ENCODE measurements around the gene POU6F2.
"Not testable (repeated sequence)": the region's sequence is repeated elsewhere in the genome, so short reads cannot be mapped to it uniquely, and the experiment has no call there.

POU6F2 gene

GRCh38 chr7:39355664-39356063 is 378.0 kb downstream of the POU6F2 start:
- no peak for DNase-seq (ENCODE audit: low read depth)

DNA sequence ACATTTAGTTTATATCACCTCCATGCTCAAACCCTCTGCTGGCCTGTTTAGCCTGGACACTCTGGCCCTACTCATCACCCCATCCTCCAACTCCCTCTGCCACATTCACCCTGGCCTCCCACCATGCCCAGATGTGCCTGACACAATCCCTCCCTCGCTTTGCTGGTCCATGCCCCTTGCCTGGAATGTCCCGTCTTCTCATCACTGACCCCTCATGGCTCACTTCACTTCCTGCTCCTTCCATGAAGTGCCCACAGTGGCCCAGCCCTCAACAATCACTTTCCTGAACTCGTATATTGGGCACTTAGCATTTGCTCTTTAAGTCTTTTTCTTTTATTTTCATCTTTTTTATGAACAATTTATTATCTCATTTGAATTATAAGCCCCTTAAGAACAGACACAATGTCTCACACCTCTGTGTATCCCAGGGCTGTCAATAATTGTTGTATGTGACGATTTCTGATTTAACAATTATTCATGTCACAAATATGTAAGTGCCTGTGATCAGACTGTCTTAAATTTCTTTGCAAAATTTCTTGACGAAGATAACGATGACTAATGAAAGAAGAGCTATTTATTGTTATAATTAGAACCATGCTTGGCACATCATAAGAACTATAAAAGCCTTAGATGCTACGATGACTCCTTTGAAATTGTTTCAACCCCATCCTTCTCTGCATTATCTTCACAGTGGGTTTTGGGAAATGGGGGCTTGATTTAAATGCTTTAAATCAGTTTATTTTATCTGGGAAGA is 378.6 kb downstream of the POU6F2 start:
- DNase-seq (ENCODE audit: low read depth) = no peak

- no peak for DNase-seq (ENCODE audit: low read depth)
Observed at GRCh38 chr7:39357648-39358047, 379.9 kb downstream of the POU6F2 start.

DNA sequence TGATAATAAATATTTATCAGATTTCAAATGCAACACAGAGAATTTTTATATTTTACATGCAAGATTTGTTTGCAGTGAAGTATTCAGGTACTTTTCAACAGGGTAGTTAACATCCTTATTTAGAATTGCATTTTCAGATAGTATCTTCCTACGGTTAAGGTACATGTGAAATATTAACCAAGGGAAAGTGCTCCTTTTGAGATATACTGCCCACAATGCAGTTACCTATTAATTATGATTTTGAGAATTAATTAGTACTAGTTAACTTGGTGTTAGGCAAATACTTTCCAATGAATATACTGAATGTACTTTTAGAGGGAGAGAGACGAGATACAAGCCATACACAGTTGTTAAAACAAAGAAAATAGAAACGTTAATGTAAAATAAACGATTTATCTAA is 382.3 kb downstream of the POU6F2 start:
- DNase-seq (ENCODE audit: low read depth) = no peak

DNA sequence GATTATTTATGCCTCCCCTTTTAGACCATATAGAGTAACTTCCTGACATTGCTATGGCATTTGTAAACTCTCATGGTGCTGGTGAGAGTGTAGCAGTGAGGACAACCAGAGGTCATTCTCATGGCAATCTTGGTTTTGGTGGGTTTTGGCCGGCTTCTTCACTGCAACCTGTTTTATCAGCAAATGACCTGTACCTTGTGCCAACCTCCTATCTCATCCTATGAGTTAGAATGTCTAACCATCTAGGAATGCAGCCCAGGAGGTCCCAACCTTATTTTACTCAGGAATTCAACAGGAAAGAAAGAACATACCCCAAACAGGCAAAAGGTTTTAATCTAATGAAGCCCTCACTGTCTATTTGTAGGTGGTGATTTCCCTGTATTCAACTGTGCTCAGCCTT is 383.1 kb downstream of the POU6F2 start:
- DNase-seq (ENCODE audit: low read depth) = no peak

GRCh38 chr7:39365751-39366295 is 388.1 kb downstream of the POU6F2 start:
- DNase-seq (ENCODE audit: low read depth) = no peak

DNA sequence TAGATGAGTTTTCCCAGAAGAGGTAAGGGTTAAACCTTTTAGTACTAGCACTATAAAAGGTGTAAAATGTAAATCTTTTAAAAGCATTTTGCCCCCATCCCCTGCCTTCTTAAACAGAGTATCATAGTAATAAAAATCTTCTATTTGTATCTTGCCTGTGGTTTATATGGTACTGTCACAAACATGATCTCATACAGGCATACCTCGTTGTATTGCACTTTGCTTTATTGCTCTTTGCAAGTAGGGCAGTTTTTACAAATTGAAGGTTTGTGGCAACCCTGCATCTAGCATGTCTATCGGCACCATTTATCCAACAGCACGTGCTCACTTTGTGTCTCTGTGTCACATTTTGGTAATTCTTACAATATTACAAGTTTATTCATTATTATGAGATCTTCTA is 389.7 kb downstream of the POU6F2 start:
- DNase-seq (ENCODE audit: low read depth) = no peak

- no peak for DNase-seq (ENCODE audit: low read depth)
Observed at GRCh38 chr7:39367943-39368342, 390.2 kb downstream of the POU6F2 start.

DNA sequence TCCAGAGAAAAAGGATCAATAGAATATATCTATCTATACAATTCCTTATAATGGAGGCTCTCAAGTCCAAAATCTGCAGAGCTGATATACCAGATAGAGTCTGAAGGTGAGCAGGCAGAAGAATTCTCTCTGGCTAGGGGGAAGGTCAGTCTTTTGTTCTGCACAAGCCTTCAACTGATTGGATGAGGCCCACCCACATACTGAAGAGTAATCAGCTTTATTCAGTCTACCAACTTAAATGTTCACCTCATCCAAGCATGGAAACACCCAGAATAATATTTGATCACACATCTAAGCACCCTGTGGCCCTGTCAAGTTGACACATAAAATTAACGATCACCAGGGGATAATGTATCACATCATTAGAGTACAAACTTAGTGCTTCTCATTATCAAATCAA is 394.7 kb downstream of the POU6F2 start:
- no peak for DNase-seq (ENCODE audit: low read depth)

GRCh38 chr7:39374436-39375040 is 396.8 kb downstream of the POU6F2 start:
- no peak for DNase-seq (ENCODE audit: low read depth)

DNA sequence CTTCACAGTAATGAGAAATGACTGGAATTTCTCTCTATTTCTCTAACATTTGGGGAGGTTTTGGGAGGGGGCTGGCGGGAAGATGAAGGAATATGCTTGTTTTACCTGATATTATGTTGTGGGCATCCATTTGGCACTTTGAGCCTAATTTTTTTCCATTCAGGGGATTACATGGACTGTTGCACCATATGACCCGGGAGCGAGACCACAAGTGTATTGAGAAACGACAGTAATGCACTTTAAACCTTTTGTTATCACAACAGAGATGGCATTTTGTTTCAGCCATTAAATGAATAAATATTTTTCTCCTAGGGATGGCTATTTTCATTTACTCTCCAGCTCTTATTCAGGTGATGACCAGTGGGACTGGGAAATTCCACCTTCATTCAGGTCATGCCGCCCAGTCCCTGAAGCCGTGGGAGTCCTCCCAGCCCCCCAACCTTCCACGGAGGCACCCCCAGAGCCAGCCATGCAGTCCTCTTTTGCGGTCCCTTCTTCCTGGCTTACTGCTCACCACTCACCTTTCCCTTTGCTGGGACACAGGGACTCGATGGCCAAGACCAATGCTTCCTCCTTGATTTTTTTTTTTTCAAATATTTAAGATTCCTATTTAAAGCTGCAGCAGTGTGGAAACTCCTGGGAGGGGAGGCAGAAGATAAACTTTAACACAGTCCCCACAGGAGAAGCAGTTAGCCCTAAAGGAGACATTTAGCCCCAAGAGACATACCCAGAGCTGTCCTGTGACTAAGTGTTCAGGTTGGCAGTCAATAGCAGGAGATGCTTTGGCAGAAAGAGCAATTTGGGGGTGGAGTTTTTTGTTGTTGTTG is 397.6 kb downstream of the POU6F2 start:
- no peak for DNase-seq (ENCODE audit: low read depth)

DNA sequence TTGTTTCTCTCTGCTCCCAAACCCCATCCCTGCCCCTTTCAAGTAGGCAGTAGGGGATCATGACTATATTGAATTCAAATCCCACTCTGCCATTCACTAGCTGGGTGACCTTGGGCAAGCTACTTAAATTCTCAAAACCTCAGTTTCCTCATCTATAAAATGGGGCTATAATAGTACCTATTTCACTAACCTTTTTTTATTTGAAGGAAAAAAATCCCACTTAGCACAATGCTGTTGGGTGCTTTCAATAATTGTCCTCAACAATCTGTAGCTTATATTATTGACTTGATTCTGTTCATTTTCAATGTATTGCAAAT is 398.1 kb downstream of the POU6F2 start:
- no peak for DNase-seq (ENCODE audit: low read depth)

GRCh38 chr7:39376881-39377280 is 399.2 kb downstream of the POU6F2 start:
- not testable (repeated sequence) for DNase-seq (ENCODE audit: low read depth)

- no peak for DNase-seq (ENCODE audit: low read depth)
Observed at GRCh38 chr7:39379416-39379815, 401.7 kb downstream of the POU6F2 start.

- DNase-seq (ENCODE audit: low read depth) = no peak
Observed at GRCh38 chr7:39383136-39383535, 405.4 kb downstream of the POU6F2 start.

- DNase-seq (ENCODE audit: low read depth) = no peak
Observed at GRCh38 chr7:39384386-39384785, 406.7 kb downstream of the POU6F2 start.

DNA sequence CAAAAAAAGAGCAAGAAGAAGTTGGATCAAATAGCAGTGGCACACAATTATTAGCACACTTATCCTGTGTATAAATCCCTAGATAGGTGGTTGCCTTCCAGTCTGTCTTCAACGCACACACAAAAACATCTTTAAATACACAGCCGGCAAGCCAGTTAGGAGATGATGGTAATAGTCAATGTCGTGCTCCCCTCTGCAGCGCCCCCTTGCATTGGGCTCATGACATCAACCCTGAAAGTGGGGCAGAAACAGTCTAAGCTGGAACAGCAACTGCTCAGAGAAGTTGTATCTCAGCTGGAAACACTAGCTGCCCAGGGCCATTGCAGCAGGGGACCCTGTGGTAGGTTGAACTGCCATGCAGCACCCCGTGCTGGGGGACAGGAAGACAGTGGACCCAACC is 409.0 kb downstream of the POU6F2 start:
- no peak for DNase-seq (ENCODE audit: low read depth)

- no peak for DNase-seq (ENCODE audit: low read depth)
Observed at GRCh38 chr7:39392151-39392550, 414.4 kb downstream of the POU6F2 start.

DNA sequence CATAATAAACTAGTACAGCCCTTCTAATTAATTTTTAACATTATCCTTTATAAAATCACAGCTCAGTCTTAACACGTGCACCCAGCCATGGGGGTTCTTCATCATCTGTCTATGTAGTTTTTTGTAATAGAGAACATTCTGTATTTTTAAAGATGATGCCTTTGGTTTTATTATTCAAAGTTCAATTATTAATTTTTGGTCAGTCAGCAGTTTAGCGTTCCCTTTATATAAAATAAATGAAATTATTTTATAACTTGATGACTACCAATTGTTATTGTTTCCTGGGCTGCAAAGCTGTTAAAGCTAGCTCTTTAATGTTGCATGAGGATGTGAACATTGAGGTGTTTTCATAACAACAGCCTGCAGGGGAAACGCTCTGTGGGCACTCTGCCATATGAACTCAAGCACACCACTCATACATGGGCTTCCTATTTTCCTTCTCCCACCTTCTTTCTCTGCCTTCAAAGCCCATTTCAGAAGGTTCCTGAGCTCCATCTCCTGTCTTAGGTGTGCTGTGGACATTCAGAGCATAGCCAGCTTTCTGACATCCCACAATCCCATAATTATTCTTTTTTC is 416.5 kb downstream of the POU6F2 start:
- DNase-seq (ENCODE audit: low read depth) = no peak

DNA sequence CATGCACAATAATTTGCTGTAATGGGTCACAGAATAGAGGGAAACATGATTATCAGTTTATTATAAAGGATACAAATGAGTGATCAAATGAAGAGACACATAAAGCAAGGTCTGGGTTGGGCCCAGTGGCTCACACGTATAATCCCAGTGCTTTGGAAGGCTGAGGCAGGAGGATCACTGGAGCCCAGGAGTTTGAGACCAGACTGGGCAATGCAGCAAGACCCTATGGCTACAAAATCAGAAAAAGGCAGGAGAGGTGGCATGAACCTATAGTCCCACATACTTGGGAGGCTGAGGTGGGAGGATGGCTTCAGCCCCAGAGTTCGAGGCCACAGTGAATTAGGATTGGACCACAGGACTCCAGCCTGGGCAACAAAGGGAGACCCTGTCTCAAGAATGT is 421.7 kb downstream of the POU6F2 start:
- no peak for DNase-seq (ENCODE audit: low read depth)

DNA sequence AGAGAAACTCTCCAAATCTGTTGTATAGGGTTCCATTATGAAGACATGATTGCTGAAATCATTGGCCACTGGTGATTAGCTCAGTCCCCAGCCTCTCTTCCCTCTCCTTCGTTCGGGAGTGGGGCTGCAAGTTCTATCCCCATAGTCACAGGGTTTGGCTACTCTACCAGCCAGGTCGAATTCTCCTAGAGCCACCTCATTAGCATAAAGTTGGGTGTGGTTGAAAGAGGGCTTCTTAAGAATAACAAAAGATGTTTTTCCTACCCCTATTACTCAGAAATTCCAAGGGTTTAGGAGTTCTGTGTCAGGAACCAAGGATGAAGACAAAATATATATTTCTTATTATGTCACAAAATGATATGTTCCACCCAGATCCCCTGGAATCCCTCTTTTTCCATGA is 422.3 kb downstream of the POU6F2 start:
- no peak for DNase-seq (ENCODE audit: low read depth)

- no peak for DNase-seq (ENCODE audit: low read depth)
Observed at GRCh38 chr7:39400836-39401235, 423.1 kb downstream of the POU6F2 start.

DNA sequence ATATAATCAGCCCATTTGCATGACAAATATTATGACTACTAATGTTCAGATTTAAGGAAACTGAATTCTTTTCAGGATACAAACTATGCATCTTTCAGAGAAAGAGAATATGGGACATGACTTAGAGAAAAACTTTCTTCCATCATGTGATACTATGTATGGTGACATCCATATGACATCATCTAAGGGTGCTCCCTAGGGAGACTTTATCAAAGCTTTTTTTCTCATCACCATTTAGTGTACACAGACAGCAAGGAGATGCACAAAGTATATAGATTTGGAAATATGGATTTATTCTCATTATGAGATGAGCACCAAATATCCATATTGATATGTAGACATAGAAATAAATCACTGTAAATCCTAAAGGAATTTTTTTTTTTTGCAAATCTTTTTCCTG is 424.3 kb downstream of the POU6F2 start:
- no peak for DNase-seq (ENCODE audit: low read depth)
